Sigmoid colon (tissue), 4 donors: ENCODE results near the gene SNCAIP.

Source experiments
- EP300 ChIP-seq, 4 donors: sonication (generic); formaldehyde crosslinking; IDR thresholded peaks; one replicate each; pipeline ENCODE4 v1.6.1; 2017; ENCODE audit warnings: antibody characterized with exemption in 4 of 4
- POLR2A ChIP-seq, 2 donors: fragments of 450-650 bp; IDR thresholded peaks; one replicate each; pipeline ENCODE4 v1.6.1; 2016; ENCODE audit warnings: antibody characterized with exemption in 2 of 2, mild to moderate bottlenecking in 2 of 2, moderate library complexity in 2 of 2
- POLR2AphosphoS5 ChIP-seq, 4 donors: sonication (generic); formaldehyde crosslinking; IDR thresholded peaks; one replicate each; pipeline ENCODE4 v1.6.1; 2017; ENCODE audit warnings: antibody characterized with exemption in 4 of 4
- TF ChIP-seq, protein P1 (sequence below), 4 experiments: fragments of 450-650 bp in 3 of 4; fragments of 200-600 bp in 1 of 4; IDR thresholded peaks; one replicate each; pipeline ENCODE4 v1.5.1; 2016 to 2019; ENCODE audit warnings: antibody characterized with exemption in 4 of 4, mild to moderate bottlenecking in 3 of 4, moderate library complexity in 2 of 4

DNA sequence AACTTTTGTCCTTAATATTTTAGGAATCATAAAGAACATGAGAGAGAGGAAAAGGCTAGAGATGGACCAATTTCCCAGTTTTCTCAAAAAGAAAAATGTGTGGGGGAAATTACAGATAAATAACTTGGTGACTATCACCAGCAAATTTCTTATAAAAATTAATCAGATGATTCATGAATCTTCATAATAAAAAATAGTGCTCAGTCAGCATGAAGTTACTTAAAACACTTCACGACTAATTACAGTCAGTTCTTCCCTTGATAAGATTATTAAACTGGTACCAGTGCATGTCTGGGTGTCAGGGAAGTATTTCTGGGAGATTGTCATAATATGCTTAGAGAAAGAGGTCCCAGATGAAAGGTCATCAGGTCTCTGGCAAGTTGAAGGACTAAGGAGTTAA lies 133.0 kb downstream of the SNCAIP start:
- TF ChIP-seq, protein P1, sequence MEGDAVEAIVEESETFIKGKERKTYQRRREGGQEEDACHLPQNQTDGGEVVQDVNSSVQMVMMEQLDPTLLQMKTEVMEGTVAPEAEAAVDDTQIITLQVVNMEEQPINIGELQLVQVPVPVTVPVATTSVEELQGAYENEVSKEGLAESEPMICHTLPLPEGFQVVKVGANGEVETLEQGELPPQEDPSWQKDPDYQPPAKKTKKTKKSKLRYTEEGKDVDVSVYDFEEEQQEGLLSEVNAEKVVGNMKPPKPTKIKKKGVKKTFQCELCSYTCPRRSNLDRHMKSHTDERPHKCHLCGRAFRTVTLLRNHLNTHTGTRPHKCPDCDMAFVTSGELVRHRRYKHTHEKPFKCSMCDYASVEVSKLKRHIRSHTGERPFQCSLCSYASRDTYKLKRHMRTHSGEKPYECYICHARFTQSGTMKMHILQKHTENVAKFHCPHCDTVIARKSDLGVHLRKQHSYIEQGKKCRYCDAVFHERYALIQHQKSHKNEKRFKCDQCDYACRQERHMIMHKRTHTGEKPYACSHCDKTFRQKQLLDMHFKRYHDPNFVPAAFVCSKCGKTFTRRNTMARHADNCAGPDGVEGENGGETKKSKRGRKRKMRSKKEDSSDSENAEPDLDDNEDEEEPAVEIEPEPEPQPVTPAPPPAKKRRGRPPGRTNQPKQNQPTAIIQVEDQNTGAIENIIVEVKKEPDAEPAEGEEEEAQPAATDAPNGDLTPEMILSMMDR (IDR thresholded peaks at IDR 0.05): no peak
- TF ChIP-seq EP300 (IDR thresholded peaks at IDR 0.05) (no peak), POLR2A (IDR thresholded peaks at IDR 0.05) (no peak), POLR2AphosphoS5 (IDR thresholded peaks at IDR 0.05) (no peak)
